HCT116 (cell line): ENCODE measurements around the gene TMEFF2. TPM values are rescaled to one million over a fixed set of nuclear protein-coding genes. Genes with fewer than 3 reads are reported as not detected.

Experiments used
- ATAC-seq: fragments of 200-7000 bp; cut with Tn5 transposase; 2 replicates; pipeline ENCODE4 v1.9.1; 2020; ENCODE audit warnings: mild to moderate bottlenecking, moderate library complexity
- BruUV-seq: library from RNA; stranded (reverse); fragments of 400-500 nt; replicated peaks from 2 replicates; lab custom pipeline; 2021; lab: Mats Ljungman, UMichigan
- CTCF ChIA-PET: fragments of 300-600 bp; sonication (Branson Sonifier 250); formaldehyde crosslinking; loops from one replicate; lab custom pipeline; 2021; ENCODE audit warnings: antibody characterized with exemption; lab: Charles Lee
- POLR2A ChIA-PET: fragments of 300-600, 350-600 bp; sonication (Branson Sonifier 250); formaldehyde crosslinking; loops from one replicate; lab custom pipeline; 2021; ENCODE audit warnings: antibody characterized with exemption; lab: Charles Lee
- RAD21 ChIA-PET, 2 experiments: fragments of 300-600 bp; sonication (Branson Sonifier 250); formaldehyde crosslinking; loops; one replicate each; lab custom pipeline; 2023; ENCODE audit warnings: low total read pairs in 2 of 2; ENCODE audit not compliant: uncharacterized antibody in 2 of 2, unreplicated experiment in 2 of 2, low non-redundant PET in 1 of 2; lab: Charles Lee
- DNase-seq: peaks from one replicate; pipeline ENCODE4 v3.0.0-alpha.2; 2010; ENCODE audit warnings: low read depth, low spot score
- H2AFZ ChIP-seq: fragments of 200-600 bp; shearing (Covaris generic), sonication (generic); 2 replicates; pipeline ENCODE4 v1.6.1; 2017; ENCODE audit warnings: low read depth, mixed run types, mixed read lengths, antibody characterized with exemption, low read length; ENCODE audit not compliant: poor library complexity, severe bottlenecking
- H3K27ac ChIP-seq: 2 replicates; pipeline ENCODE4 v1.5.1; 2012; ENCODE audit warnings: low read depth, low read length
- H3K27me3 ChIP-seq: fragments of 200-600 bp; sonication (generic); 2 replicates; pipeline ENCODE4 v1.6.1; 2016; ENCODE audit warnings: mixed run types, low read length, mixed read lengths; ENCODE audit not compliant: insufficient read depth
- H3K36me3 ChIP-seq, 2 experiments: fragments of 200-500 bp in 1 of 2; fragments of 200-600 bp in 1 of 2; sonication (Bioruptor generic) in 1 of 2; sonication (generic) in 1 of 2; 2 replicates each; pipeline versions ENCODE4 v1.5.1 to v1.6.1; 2014 to 2016; ENCODE audit warnings: low read length in 2 of 2, inconsistent platforms in 1 of 2, mixed read lengths in 1 of 2, mixed run types in 1 of 2; ENCODE audit not compliant: insufficient read depth in 2 of 2, control insufficient read depth in 1 of 2
- H3K4me1 ChIP-seq, 2 experiments: fragments of 200-600 bp in 1 of 2; sonication (generic) in 1 of 2; 2 replicates each; pipeline versions ENCODE4 v1.5.1 to v1.6.1; 2012 to 2017; ENCODE audit warnings: low read length in 2 of 2, inconsistent platforms in 1 of 2, mild to moderate bottlenecking in 1 of 2, mixed read lengths in 1 of 2, mixed run types in 1 of 2, moderate library complexity in 1 of 2; ENCODE audit not compliant: insufficient read depth in 2 of 2, control insufficient read depth in 1 of 2
- H3K4me2 ChIP-seq: fragments of 200-600 bp; sonication (generic); 2 replicates; pipeline ENCODE4 v1.6.1; 2017; ENCODE audit warnings: mixed run types, low read length, mixed read lengths
- H3K4me3 ChIP-seq, 2 experiments: fragments of 200-600 bp in 1 of 2; sonication (generic) in 1 of 2; replicated peaks in 1 of 2; 2 replicates each; pipeline ENCODE4 v1.5.1; 2011 to 2016; ENCODE audit warnings: low read length in 2 of 2, control low read depth in 1 of 2, low read depth in 1 of 2, mild to moderate bottlenecking in 1 of 2, mixed read lengths in 1 of 2, mixed run types in 1 of 2
- H3K79me2 ChIP-seq: fragments of 200-600 bp; sonication (generic); 2 replicates; pipeline ENCODE4 v1.6.1; 2017; ENCODE audit warnings: mild to moderate bottlenecking, mixed run types, low read length, moderate library complexity, mixed read lengths; ENCODE audit not compliant: insufficient read depth
- H3K9ac ChIP-seq: fragments of 200-600 bp; sonication (generic); 2 replicates; pipeline ENCODE4 v1.6.1; 2016; ENCODE audit warnings: low read length, mixed read lengths
- H3K9me2 ChIP-seq: fragments of 200-600 bp; sonication (generic), shearing (Covaris generic); 2 replicates; pipeline ENCODE4 v1.6.1; 2017; ENCODE audit warnings: mixed run types, mild to moderate bottlenecking, moderate library complexity; ENCODE audit not compliant: insufficient read depth
- H3K9me3 ChIP-seq, 2 experiments: fragments of 200-500 bp in 1 of 2; fragments of 200-600 bp in 1 of 2; sonication (Bioruptor generic) in 1 of 2; sonication (generic) in 1 of 2; 2 replicates each; pipeline ENCODE4 v1.6.1; 2014 to 2017; ENCODE audit warnings: low read length in 2 of 2, mixed read lengths in 2 of 2, inconsistent platforms in 1 of 2, low read depth in 1 of 2, mild to moderate bottlenecking in 1 of 2, mixed run types in 1 of 2, moderate library complexity in 1 of 2; ENCODE audit not compliant: control insufficient read depth in 1 of 2, insufficient read depth in 1 of 2
- H4K20me1 ChIP-seq: fragments of 200-600 bp; sonication (generic), shearing (Covaris generic); 2 replicates; pipeline ENCODE4 v1.6.1; 2017; ENCODE audit warnings: mixed run types, mild to moderate bottlenecking, moderate library complexity; ENCODE audit not compliant: insufficient read depth
- CBX3 ChIP-seq: IDR thresholded peaks from 2 replicates; pipeline ENCODE4 v1.6.1; 2012; ENCODE audit warnings: low read depth
- CEBPB ChIP-seq: IDR thresholded peaks from 2 replicates; pipeline ENCODE4 v1.6.1; 2012; ENCODE audit warnings: low read depth
- EGR1 ChIP-seq: IDR thresholded peaks from 2 replicates; pipeline ENCODE4 v1.6.1; 2012; ENCODE audit warnings: low read depth
- ELF1 ChIP-seq: IDR thresholded peaks from 2 replicates; pipeline ENCODE4 v1.6.1; 2012; ENCODE audit warnings: low read depth, borderline replicate concordance
- EZH2 ChIP-seq: fragments of 200-600 bp; sonication (generic); IDR thresholded peaks from 2 replicates; pipeline ENCODE4 v1.6.1; 2017; ENCODE audit warnings: antibody characterized with exemption, mixed run types
- EZH2phosphoT487 ChIP-seq: fragments of 200-600 bp; IDR thresholded peaks from 2 replicates; pipeline ENCODE4 v1.6.1; 2018; ENCODE audit warnings: antibody characterized with exemption, borderline replicate concordance
- POLR2A ChIP-seq: IDR thresholded peaks from 2 replicates; pipeline ENCODE4 v1.7.0; 2011; ENCODE audit warnings: borderline replicate concordance; ENCODE audit not compliant: insufficient read depth, insufficient read length; ENCODE audit errors: extremely low read depth
- POLR2AphosphoS5 ChIP-seq: IDR thresholded peaks from 2 replicates; pipeline ENCODE4 v1.6.1; 2011; ENCODE audit warnings: mild to moderate bottlenecking, low read depth, low read length, moderate library complexity
- RAD21 ChIP-seq: IDR thresholded peaks from 2 replicates; pipeline ENCODE4 v1.6.1; 2012; ENCODE audit warnings: low read depth, mild to moderate bottlenecking
- SIN3A ChIP-seq: IDR thresholded peaks from 2 replicates; pipeline ENCODE4 v1.6.1; 2012; ENCODE audit warnings: low read depth
- SP1 ChIP-seq: IDR thresholded peaks from 2 replicates; pipeline ENCODE4 v1.6.1; 2012; ENCODE audit warnings: low read depth
- SRF ChIP-seq: IDR thresholded peaks from 2 replicates; pipeline ENCODE4 v1.6.1; 2012; ENCODE audit warnings: low read depth
- YY1 ChIP-seq: IDR thresholded peaks from 2 replicates; pipeline ENCODE4 v1.6.1; 2011; ENCODE audit warnings: low read length, low read depth, moderate library complexity, mild to moderate bottlenecking; ENCODE audit not compliant: insufficient replicate concordance; ENCODE audit errors: extremely low read depth
- ZFX ChIP-seq: fragments of 450-650 bp; IDR thresholded peaks from 2 replicates; pipeline ENCODE4 v1.6.1; 2017
- intact Hi-C: fragments of 100-400 bp; cut with micrococcal nuclease; formaldehyde crosslinking; loops from 2 replicates; pipeline ENCODE4 v1.10.0; 2022
- total RNA-seq: library from RNA; stranded (reverse); gene quantifications from one replicate; pipeline ENCODE4 v1.2.1, GENCODE V29; 2021; ENCODE audit not compliant: unreplicated experiment
- TF ChIP-seq, protein P1 (sequence below): IDR thresholded peaks from 2 replicates; pipeline ENCODE4 v1.6.1; 2012
- TF ChIP-seq, protein P2 (sequence below), 3 experiments: fragments of 200-600 bp in 1 of 3; sonication (generic) in 1 of 3; IDR thresholded peaks in 2 of 3; conservative IDR thresholded peaks in 1 of 3; 2 replicates each; pipeline ENCODE4 v1.5.1; 2012 to 2017; ENCODE audit warnings: low read depth in 2 of 3, low read length in 2 of 3, antibody characterized with exemption in 1 of 3, borderline replicate concordance in 1 of 3, control low read depth in 1 of 3, mild to moderate bottlenecking in 1 of 3, mixed read lengths in 1 of 3, mixed run types in 1 of 3, moderate library complexity in 1 of 3; ENCODE audit not compliant: insufficient read depth in 1 of 3
- TF ChIP-seq, protein P3 (sequence below): IDR thresholded peaks from 2 replicates; pipeline ENCODE4 v1.6.1; 2011; ENCODE audit warnings: mild to moderate bottlenecking, low read length, moderate library complexity; ENCODE audit not compliant: insufficient replicate concordance; ENCODE audit errors: extremely low read depth

The TMEFF2 gene
- total RNA-seq, 1 experiment from 2014 or later: not detected

DNA sequence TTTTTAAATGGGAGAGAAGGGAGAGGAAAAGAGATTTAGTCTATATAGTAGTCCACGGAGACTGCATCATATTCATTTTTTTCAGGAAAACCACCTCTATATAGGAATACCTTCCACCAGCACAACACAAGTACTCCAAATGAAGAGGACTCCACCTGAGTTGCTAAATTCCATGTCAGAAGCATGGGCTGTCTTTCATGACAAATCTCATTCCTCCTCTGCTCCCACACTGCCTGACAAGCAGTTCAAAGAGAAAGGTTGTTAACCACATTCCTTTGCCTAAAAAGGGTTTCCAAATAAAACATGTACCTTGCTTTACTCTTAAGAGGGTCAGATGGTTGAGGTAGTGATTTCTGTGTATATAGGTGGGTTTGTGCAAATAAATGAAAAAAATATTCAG lies 122.0 kb downstream of the TMEFF2 start:
- intact Hi-C loops: no loop called here
- BruUV-seq: no TSS peak
- no peak overlapping the region for H3K4me3 ChIP-seq
- no peak overlapping the region for H2AFZ ChIP-seq
- no peaks in the 10 kb centered on the region for H3K79me2 ChIP-seq
- H3K4me2 ChIP-seq: no peak overlapping the region
- TF ChIP-seq, protein P1, sequence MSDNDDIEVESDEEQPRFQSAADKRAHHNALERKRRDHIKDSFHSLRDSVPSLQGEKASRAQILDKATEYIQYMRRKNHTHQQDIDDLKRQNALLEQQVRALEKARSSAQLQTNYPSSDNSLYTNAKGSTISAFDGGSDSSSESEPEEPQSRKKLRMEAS: no peak
- TF ChIP-seq SRF: no peak
- no peak for TF ChIP-seq SP1
- no peak for TF ChIP-seq CBX3
- no peak for TF ChIP-seq YY1
- TF ChIP-seq RAD21: no peak
- TF ChIP-seq EGR1: no peak
- no peak for TF ChIP-seq EZH2
- no peak for TF ChIP-seq EZH2phosphoT487
- no peak for TF ChIP-seq POLR2A
- no peak for TF ChIP-seq ELF1
- no peak for TF ChIP-seq CEBPB
- TF ChIP-seq ZFX: no peak
- CTCF ChIA-PET: no interaction called here
- ATAC-seq (no peak), DNase-seq (no peak)
- RAD21 ChIA-PET: no interaction called here
- no peaks in the 10 kb centered on the region for H3K36me3 ChIP-seq
- H3K27ac ChIP-seq: no peak overlapping the region
- H3K9me2 ChIP-seq: no peaks in the 10 kb centered on the region
- POLR2A ChIA-PET: no interaction called here
- no peaks in the 10 kb centered on the region for H4K20me1 ChIP-seq
- H3K27me3 ChIP-seq: no peaks in the 10 kb centered on the region
- no peak overlapping the region for H3K9ac ChIP-seq
- no peaks in the 10 kb centered on the region for H3K9me3 ChIP-seq
- no peaks in the 10 kb centered on the region for H3K4me1 ChIP-seq

DNA sequence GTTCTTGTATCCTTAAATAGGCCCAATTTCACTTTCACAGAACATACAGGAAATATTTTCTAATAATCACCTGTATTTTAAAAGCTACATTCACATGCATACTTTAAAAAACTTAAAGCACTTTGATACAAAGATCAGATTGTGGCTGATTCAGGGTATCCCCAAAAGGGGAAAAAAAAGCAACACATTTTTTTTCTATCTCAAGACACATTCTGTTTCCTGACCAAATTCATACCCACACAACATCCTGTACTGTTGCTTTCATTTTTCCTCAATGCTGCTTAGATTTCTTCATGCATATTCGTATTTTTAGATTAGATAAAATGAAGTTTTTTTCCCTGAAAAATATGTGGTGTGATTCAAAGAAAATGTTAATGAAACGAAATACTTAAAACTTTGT lies 122.5 kb downstream of the TMEFF2 start:
- Histone ChIP-seq H3K27me3 (no peaks in the 10 kb centered on the region), H3K79me2 (no peaks in the 10 kb centered on the region), H3K4me3 (no peak overlapping the region), H3K9ac (no peak overlapping the region), H3K9me3 (no peaks in the 10 kb centered on the region), H3K27ac (no peak overlapping the region), H3K9me2 (no peaks in the 10 kb centered on the region), H3K36me3 (no peaks in the 10 kb centered on the region), H3K4me2 (no peak overlapping the region), H2AFZ (no peak overlapping the region), H4K20me1 (no peaks in the 10 kb centered on the region), H3K4me1 (no peaks in the 10 kb centered on the region)
- ChIA-PET CTCF (no interaction called here), RAD21 (no interaction called here), POLR2A (no interaction called here)
- intact Hi-C loops: no loop called here
- BruUV-seq: no TSS peak
- no peak for DNase-seq
- no peak for ATAC-seq
- TF ChIP-seq ELF1 (no peak), SRF (no peak), CEBPB (no peak), SIN3A (no peak), EZH2phosphoT487 (no peak), SP1 (no peak), POLR2AphosphoS5 (no peak)
- TF ChIP-seq, protein P2, sequence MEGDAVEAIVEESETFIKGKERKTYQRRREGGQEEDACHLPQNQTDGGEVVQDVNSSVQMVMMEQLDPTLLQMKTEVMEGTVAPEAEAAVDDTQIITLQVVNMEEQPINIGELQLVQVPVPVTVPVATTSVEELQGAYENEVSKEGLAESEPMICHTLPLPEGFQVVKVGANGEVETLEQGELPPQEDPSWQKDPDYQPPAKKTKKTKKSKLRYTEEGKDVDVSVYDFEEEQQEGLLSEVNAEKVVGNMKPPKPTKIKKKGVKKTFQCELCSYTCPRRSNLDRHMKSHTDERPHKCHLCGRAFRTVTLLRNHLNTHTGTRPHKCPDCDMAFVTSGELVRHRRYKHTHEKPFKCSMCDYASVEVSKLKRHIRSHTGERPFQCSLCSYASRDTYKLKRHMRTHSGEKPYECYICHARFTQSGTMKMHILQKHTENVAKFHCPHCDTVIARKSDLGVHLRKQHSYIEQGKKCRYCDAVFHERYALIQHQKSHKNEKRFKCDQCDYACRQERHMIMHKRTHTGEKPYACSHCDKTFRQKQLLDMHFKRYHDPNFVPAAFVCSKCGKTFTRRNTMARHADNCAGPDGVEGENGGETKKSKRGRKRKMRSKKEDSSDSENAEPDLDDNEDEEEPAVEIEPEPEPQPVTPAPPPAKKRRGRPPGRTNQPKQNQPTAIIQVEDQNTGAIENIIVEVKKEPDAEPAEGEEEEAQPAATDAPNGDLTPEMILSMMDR (IDR thresholded peaks at IDR 0.05 in 2 of 3, conservative IDR thresholded peaks at IDR 0.05 in 1 of 3; ENCODE audit: borderline replicate concordance in 1 of 3, insufficient read depth in 1 of 3, low read depth in 2 of 3, low read length in 2 of 3): no peak
- TF ChIP-seq, protein P3, sequence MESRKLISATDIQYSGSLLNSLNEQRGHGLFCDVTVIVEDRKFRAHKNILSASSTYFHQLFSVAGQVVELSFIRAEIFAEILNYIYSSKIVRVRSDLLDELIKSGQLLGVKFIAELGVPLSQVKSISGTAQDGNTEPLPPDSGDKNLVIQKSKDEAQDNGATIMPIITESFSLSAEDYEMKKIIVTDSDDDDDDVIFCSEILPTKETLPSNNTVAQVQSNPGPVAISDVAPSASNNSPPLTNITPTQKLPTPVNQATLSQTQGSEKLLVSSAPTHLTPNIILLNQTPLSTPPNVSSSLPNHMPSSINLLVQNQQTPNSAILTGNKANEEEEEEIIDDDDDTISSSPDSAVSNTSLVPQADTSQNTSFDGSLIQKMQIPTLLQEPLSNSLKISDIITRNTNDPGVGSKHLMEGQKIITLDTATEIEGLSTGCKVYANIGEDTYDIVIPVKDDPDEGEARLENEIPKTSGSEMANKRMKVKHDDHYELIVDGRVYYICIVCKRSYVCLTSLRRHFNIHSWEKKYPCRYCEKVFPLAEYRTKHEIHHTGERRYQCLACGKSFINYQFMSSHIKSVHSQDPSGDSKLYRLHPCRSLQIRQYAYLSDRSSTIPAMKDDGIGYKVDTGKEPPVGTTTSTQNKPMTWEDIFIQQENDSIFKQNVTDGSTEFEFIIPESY: no peak
